ENCODE results near the gene GRK2.
"Not testable (repeated sequence)": the region's sequence is repeated elsewhere in the genome, so short reads cannot be mapped to it uniquely, and the experiment has no call there.

DNA sequence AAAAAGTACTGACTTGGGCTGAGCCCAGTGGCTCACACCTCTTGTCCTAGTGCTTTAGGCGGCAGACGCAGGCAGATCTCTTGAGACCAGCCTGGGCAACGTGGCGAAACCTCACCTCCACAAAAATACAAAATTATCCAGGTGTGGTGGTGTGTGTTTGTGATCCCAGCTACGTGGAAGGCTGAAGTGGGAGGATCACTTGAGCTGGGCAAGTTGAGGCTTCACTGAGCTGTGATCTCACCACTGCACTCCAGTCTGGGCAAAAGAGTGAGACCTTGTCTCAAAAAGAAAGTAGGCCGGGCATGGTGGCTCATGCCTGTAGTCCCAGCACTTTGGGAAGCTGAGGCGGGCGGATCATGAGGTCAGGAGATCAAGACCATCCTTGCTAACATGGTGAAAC, 31.7 kb upstream of the GRK2 start:
- TF ChIP-seq CTCF, POLR2A (IDR thresholded peaks at IDR 0.05): not testable (repeated sequence)

All from testis (tissue), 2 donors.